Endothelial cell of umbilical vein (primary cell): ENCODE data around the gene TBCE. TPM values are rescaled to one million over a fixed set of nuclear protein-coding genes. Genes with fewer than 3 reads are reported as not detected.

Source experiments
- BruUV-seq: library from RNA; stranded (reverse); fragments of 400-500 nt; replicated peaks from 2 replicates; lab custom pipeline; 2021; lab: Mats Ljungman, UMichigan
- CTCF ChIA-PET: fragments of 300-600, 350-600 bp; sonication (Branson Sonifier 250); formaldehyde crosslinking; loops from one replicate; lab custom pipeline; 2021; ENCODE audit warnings: antibody characterized with exemption, inconsistent platforms; lab: Charles Lee
- POLR2A ChIA-PET: fragments of 300-600, 350-600 bp; sonication (Branson Sonifier 250); formaldehyde crosslinking; loops from one replicate; lab custom pipeline; 2021; ENCODE audit warnings: antibody characterized with exemption, inconsistent platforms; lab: Charles Lee
- DNase-seq: peaks from one replicate; pipeline ENCODE4 v3.0.0-alpha.2; 2011; ENCODE audit warnings: low read depth, low spot score
- FAIRE-seq: peaks from 2 replicates; lab custom pipeline; 2011; peaks lifted over from hg19 to GRCh38; lab: Jason Lieb, UNC
- H2AFZ ChIP-seq: 2 replicates; pipeline ENCODE4 v1.6.0; 2012; ENCODE audit warnings: low read depth, low read length, control low read depth, inconsistent platforms
- H3K27ac ChIP-seq: 2 replicates; pipeline ENCODE4 v1.5.1; 2011; ENCODE audit warnings: low read depth, mild to moderate bottlenecking, control low read depth, low read length, moderate library complexity; ENCODE audit not compliant: insufficient read depth
- H3K27me3 ChIP-seq, 2 experiments: 2 replicates each; pipeline versions ENCODE4 v1.6.0 to v1.6.1; 2011; ENCODE audit warnings: low read length in 2 of 2, mixed read lengths in 1 of 2; ENCODE audit not compliant: control insufficient read depth in 2 of 2, insufficient read depth in 2 of 2
- H3K36me3 ChIP-seq, 2 experiments: 2 replicates in 1 of 2; 3 replicates in 1 of 2; pipeline ENCODE4 v1.5.1; 2011; ENCODE audit warnings: low read length in 2 of 2, mild to moderate bottlenecking in 1 of 2, moderate library complexity in 1 of 2; ENCODE audit not compliant: control insufficient read depth in 2 of 2, insufficient read depth in 2 of 2; ENCODE audit errors: extremely low read depth in 1 of 2
- H3K4me1 ChIP-seq: 3 replicates; pipeline ENCODE4 v1.5.1; 2011; ENCODE audit warnings: mild to moderate bottlenecking, low read length; ENCODE audit not compliant: control insufficient read depth, insufficient read depth; ENCODE audit errors: extremely low read depth
- H3K4me2 ChIP-seq: 2 replicates; pipeline ENCODE4 v1.6.1; 2011; ENCODE audit warnings: low read length, control low read depth, mixed read lengths; ENCODE audit not compliant: insufficient read depth
- H3K4me3 ChIP-seq, 3 experiments: fragments of 200-600 bp in 1 of 3; sonication (generic), shearing (Covaris generic) in 1 of 3; replicated peaks in 1 of 3; 2 replicates each; pipeline ENCODE4 v1.5.1; 2011 to 2016; ENCODE audit warnings: control low read depth in 3 of 3, low read length in 3 of 3, mild to moderate bottlenecking in 2 of 3, inconsistent platforms in 1 of 3, low read depth in 1 of 3, moderate library complexity in 1 of 3; ENCODE audit not compliant: insufficient read depth in 1 of 3
- H3K79me2 ChIP-seq: 2 replicates; pipeline ENCODE4 v1.6.0; 2012; ENCODE audit warnings: low read length, inconsistent platforms; ENCODE audit not compliant: control insufficient read depth, insufficient read depth
- H3K9ac ChIP-seq: replicated peaks from 2 replicates; pipeline ENCODE3; 2011; ENCODE audit warnings: low read length, control low read depth; ENCODE audit not compliant: insufficient read depth; ENCODE audit errors: extremely low read depth
- H3K9me1 ChIP-seq: replicated peaks from 3 replicates; pipeline ENCODE4 v1.6.0; 2011; ENCODE audit warnings: mild to moderate bottlenecking, low read length; ENCODE audit not compliant: control insufficient read depth, insufficient read depth; ENCODE audit errors: extremely low read depth
- H3K9me3 ChIP-seq: replicated peaks from 2 replicates; pipeline ENCODE4 v1.5.1; 2012; ENCODE audit warnings: low read length, inconsistent platforms; ENCODE audit not compliant: control insufficient read depth, insufficient read depth
- H4K20me1 ChIP-seq: replicated peaks from 2 replicates; pipeline ENCODE3; 2011; ENCODE audit warnings: mild to moderate bottlenecking, low read length; ENCODE audit not compliant: control insufficient read depth, insufficient read depth; ENCODE audit errors: extremely low read depth
- CTCF ChIP-seq, 2 donors: IDR thresholded peaks; 1 replicate in 1 of 2; 2 replicates in 1 of 2; pipeline ENCODE4 v1.5.1; 2011; ENCODE audit warnings: low read length in 2 of 2, mild to moderate bottlenecking in 2 of 2, moderate library complexity in 2 of 2, control low read depth in 1 of 2, inconsistent platforms in 1 of 2, low read depth in 1 of 2; ENCODE audit not compliant: insufficient read depth in 1 of 2; ENCODE audit errors: extremely low read depth in 1 of 2
- EZH2 ChIP-seq: IDR thresholded peaks from 2 replicates; pipeline ENCODE4 v1.6.1; 2012; ENCODE audit warnings: borderline replicate concordance, low read depth, mild to moderate bottlenecking, moderate library complexity, low read length, inconsistent platforms; ENCODE audit not compliant: severe bottlenecking
- FOS ChIP-seq: IDR thresholded peaks from 2 replicates; pipeline ENCODE4 v1.6.1; 2011; ENCODE audit warnings: mild to moderate bottlenecking, low read length, moderate library complexity, borderline replicate concordance; ENCODE audit not compliant: insufficient read depth
- GATA2 ChIP-seq: IDR thresholded peaks from 2 replicates; pipeline ENCODE4 v1.7.0; 2011; ENCODE audit warnings: low read depth, mild to moderate bottlenecking, moderate library complexity, mixed read lengths, low read length; ENCODE audit not compliant: insufficient read length, insufficient read depth
- JUN ChIP-seq: IDR thresholded peaks from 2 replicates; pipeline ENCODE4 v1.6.1; 2011; ENCODE audit warnings: borderline replicate concordance, low read depth; ENCODE audit not compliant: insufficient read length, insufficient read depth
- MYC ChIP-seq: IDR thresholded peaks from one replicate; pipeline ENCODE4 v1.6.1; 2011; ENCODE audit warnings: mild to moderate bottlenecking, low read depth, low read length
- POLR2A ChIP-seq: IDR thresholded peaks from 2 replicates; pipeline ENCODE4 v1.6.1; 2012; ENCODE audit warnings: low read depth, mild to moderate bottlenecking, control low read depth, low read length
- POLR2AphosphoS5 ChIP-seq: IDR thresholded peaks from 2 replicates; pipeline ENCODE4 v1.6.1; 2012; ENCODE audit warnings: low read depth, mild to moderate bottlenecking, control low read depth, low read length, moderate library complexity; ENCODE audit not compliant: insufficient read depth
- dilution Hi-C: fragments of 300-500 bp; cut with MboI; formaldehyde crosslinking; loops from one replicate; pipeline ENCODE4 v1.15.0; 2019; ENCODE audit warnings: low sequenced_read_pairs; ENCODE audit not compliant: extremely low pct_ligation_motif_present
- intact Hi-C: fragments of 100-400 bp; cut with micrococcal nuclease; formaldehyde crosslinking; loops from one replicate; pipeline ENCODE4 v1.10.0; 2022
- polyA plus RNA-seq, 4 experiments: library from polyadenylated mRNA; depleted of rRNA in 3 of 4; stranded (reverse) in 3 of 4; unstranded in 1 of 4; fragments of >200 nt; gene quantifications; 2 replicates each; pipeline versions ENCODE4 v1.2.1 to v1.2.3, GENCODE V29; 2011 to 2012; ENCODE audit warnings: missing spikeins in 1 of 4
- total RNA-seq: library from RNA; stranded (reverse); gene quantifications from 2 replicates; pipeline ENCODE4 v1.2.3, GENCODE V29; 2021
- TF ChIP-seq, protein P1 (sequence below): IDR thresholded peaks from 2 replicates; pipeline ENCODE4 v1.6.1; 2011; ENCODE audit not compliant: insufficient read depth, insufficient read length

Gene TBCE
- total and polyA plus RNA-seq, 2 donors (not counting 3 experiments of a cell fraction or from before 2014, with no cell fraction given) = 13.7 to 32.6 TPM

- no peaks in the 10 kb centered on the region for H3K36me3 ChIP-seq
- H3K4me1 ChIP-seq = no peaks in the 10 kb centered on the region
- DNase-seq = no peak
- no peaks in the 10 kb centered on the region for H3K9me3 ChIP-seq
- CTCF ChIA-PET = no interaction called here
- H3K4me3 ChIP-seq = no peak overlapping the region
- no peak overlapping the region for H2AFZ ChIP-seq
- no peak for TF ChIP-seq POLR2A
- TF ChIP-seq JUN = no peak
- no peak for TF ChIP-seq POLR2AphosphoS5
- TF ChIP-seq FOS = no peak
- no peak for TF ChIP-seq GATA2
- TF ChIP-seq, protein P1, sequence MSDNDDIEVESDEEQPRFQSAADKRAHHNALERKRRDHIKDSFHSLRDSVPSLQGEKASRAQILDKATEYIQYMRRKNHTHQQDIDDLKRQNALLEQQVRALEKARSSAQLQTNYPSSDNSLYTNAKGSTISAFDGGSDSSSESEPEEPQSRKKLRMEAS = no peak
- TF ChIP-seq MYC = no peak
- no peak for TF ChIP-seq EZH2
- no peak for TF ChIP-seq CTCF (IDR thresholded peaks at IDR 0.05; ENCODE audit: extremely low read depth in 1 of 2, insufficient read depth in 1 of 2, low read depth in 1 of 2, low read length in 2 of 2)
- no peaks in the 10 kb centered on the region for H4K20me1 ChIP-seq
- no peak overlapping the region for H3K27ac ChIP-seq
- no peak for FAIRE-seq
- H3K4me2 ChIP-seq = no peak overlapping the region
- intact Hi-C loops = no loop called here
- no peak overlapping the region for H3K9ac ChIP-seq
- no peaks in the 10 kb centered on the region for H3K27me3 ChIP-seq
- no peaks in the 10 kb centered on the region for H3K9me1 ChIP-seq
- POLR2A ChIA-PET = no interaction called here
- BruUV-seq = no TSS peak
- dilution Hi-C loops = no loop called here
- peaks cover 29% of the 10 kb centered on the region for H3K79me2 ChIP-seq
These were observed 24.6 kb downstream of the TBCE start for GRCh38 chr1:235391874-235392273.
